ENCODE data around the gene GPR4. TPM values are rescaled to one million over a fixed set of nuclear protein-coding genes. Genes with fewer than 3 reads are reported as not detected.

The GPR4 gene
- total RNA-seq, 1 experiment from 2014 or later, result 0.07 TPM

- Histone ChIP-seq H2AK5ac (ENCODE audit: insufficient read length, low read length) (no peak overlapping the region), H3K79me2 (ENCODE audit: insufficient read depth, low read length) (no peaks in the 10 kb centered on the region), H3K23ac (ENCODE audit: insufficient read length, low read depth, low read length) (no peak overlapping the region), H3K56ac (ENCODE audit: insufficient read length, low read depth, low read length) (no peak overlapping the region), H3K79me1 (ENCODE audit: insufficient read depth, low read depth, low read length, poor library complexity, severe bottlenecking) (no peaks in the 10 kb centered on the region), H3K14ac (ENCODE audit: insufficient read depth, low read length) (no peak overlapping the region), H2BK5ac (ENCODE audit: insufficient read length, low read length) (no peak overlapping the region), H4K8ac (replicated peaks; ENCODE audit: insufficient read length, low read depth, low read length) (no peak overlapping the region), H3K4me1 (ENCODE audit: insufficient read depth, low read length) (no peaks in the 10 kb centered on the region; the same call in 1 of the 2 replicates), H3T11ph (ENCODE audit: low read length) (no peak overlapping the region), H2BK120ac (ENCODE audit: low read depth, low read length, poor library complexity, severe bottlenecking) (no peak overlapping the region), H3K4me2 (ENCODE audit: insufficient read depth, insufficient read length, low read length) (no peak overlapping the region), H4K5ac (ENCODE audit: insufficient read length, low read depth, low read length) (no peak overlapping the region), H3K27me3 (ENCODE audit: insufficient read depth, low read length) (no peaks in the 10 kb centered on the region), H3K9me3 (ENCODE audit: control insufficient read depth, low read depth, low read length) (no peaks in the 10 kb centered on the region), H2BK12ac (ENCODE audit: insufficient read length, low read depth, low read length) (no peak overlapping the region), H3K9ac (ENCODE audit: extremely low read depth, insufficient read length, low read length) (no peak overlapping the region), H3K23me2 (ENCODE audit: insufficient read length, low read depth, low read length, poor library complexity, severe bottlenecking) (peaks cover 14% of the 10 kb centered on the region), H3K27ac (ENCODE audit: insufficient read length, low read depth, low read length) (no peak overlapping the region), H2BK20ac (ENCODE audit: low read depth, low read length, poor library complexity, severe bottlenecking) (no peak overlapping the region), H3K4ac (ENCODE audit: low read depth, low read length) (no peak overlapping the region), H4K91ac (ENCODE audit: insufficient read length, low read depth, low read length) (no peak overlapping the region), H3K18ac (ENCODE audit: insufficient read length, low read depth, low read length) (no peak overlapping the region), H2AFZ (ENCODE audit: low read length) (no peak overlapping the region), H2BK15ac (ENCODE audit: low read depth, low read length) (no peak overlapping the region), H4K20me1 (ENCODE audit: control insufficient read depth, insufficient read depth, insufficient read length) (no peaks in the 10 kb centered on the region)
- Mint-ChIP-seq H3K36me3 (ENCODE audit: insufficient read depth in 1 of 3, low read depth in 3 of 3) (no peaks in the 10 kb centered on the region; a peak in 1 of 7 replicates), H3K4me1 (peaks cover 28 to 38% of the 10 kb centered on the region in 2 experiments), H3K9me3 (no peaks in the 10 kb centered on the region), H3K27me3 (ENCODE audit: low read depth) (no peaks in the 10 kb centered on the region), H3K27ac (no peak overlapping the region), H3K4me3 (no peak overlapping the region)
- no peak for DNase-seq
- no CpG with 5 or more reads among the region's 2 CpGs for WGBS (ENCODE audit: extremely low coverage, insufficient read length, low lambda C conversion rate)
- no peak for TF ChIP-seq CTCF (conservative IDR thresholded peaks at IDR 0.05)
Observed at GRCh38 chr19:45636902-45637301, 34.9 kb upstream of the GPR4 start.
